GM19240 (cell line): ENCODE data around the gene SNU13.
"Not testable (repeated sequence)": the region's sequence is repeated elsewhere in the genome, so short reads cannot be mapped to it uniquely, and the experiment has no call there.

Experiments used
- DNase-seq: peaks from one replicate; pipeline ENCODE4 v3.0.0; 2011; ENCODE audit warnings: low spot score; ENCODE audit not compliant: insufficient read length

SNU13 gene

GRCh38 chr22:41688365-41689211 is at the start of gene SNU13:
TSS of gene SNU13 (minus strand) at chr22:41688867. CDS start at chr22:41688796, 71 bp downstream.
- peak; percentile 80 for DNase-seq

GRCh38 chr22:41733241-41733640 is 44.6 kb upstream of the SNU13 start:
- not testable (repeated sequence) for DNase-seq

DNA sequence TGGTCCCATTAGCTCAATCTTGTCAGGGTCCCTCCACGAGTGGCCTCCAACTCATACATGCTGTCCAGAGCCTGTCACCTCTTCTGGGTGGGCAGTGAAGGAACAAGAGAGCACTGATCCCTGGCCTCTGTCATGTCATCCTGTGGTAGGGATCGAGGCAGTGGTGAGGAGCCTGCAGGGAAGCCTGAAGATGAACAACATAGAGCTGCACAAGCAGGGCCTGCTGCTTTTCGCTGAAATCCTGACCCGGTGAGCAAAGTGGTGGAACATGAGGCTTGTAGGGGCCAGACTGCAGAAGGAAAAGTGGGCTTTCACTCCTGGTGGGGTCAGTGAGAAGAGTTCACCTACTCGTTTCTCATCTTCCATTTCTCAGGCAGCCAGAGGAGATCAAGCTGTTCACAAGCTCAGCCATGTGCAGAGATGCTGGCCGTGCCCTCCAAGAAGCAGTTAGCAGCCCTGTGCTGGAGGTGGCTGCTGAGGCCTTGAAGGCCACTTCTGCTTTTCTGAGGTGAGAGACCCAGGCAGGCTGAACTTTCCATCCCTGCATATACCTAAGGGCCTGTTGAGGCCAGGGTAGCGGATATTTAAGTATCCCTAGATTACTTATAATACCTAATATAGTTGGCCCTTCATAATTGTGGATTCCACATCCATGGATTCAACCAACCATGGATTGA is 43.6 kb upstream of the SNU13 start:
- DNase-seq = no peak

GRCh38 chr22:41731609-41732008 is 42.9 kb upstream of the SNU13 start:
- DNase-seq = no peak

DNA sequence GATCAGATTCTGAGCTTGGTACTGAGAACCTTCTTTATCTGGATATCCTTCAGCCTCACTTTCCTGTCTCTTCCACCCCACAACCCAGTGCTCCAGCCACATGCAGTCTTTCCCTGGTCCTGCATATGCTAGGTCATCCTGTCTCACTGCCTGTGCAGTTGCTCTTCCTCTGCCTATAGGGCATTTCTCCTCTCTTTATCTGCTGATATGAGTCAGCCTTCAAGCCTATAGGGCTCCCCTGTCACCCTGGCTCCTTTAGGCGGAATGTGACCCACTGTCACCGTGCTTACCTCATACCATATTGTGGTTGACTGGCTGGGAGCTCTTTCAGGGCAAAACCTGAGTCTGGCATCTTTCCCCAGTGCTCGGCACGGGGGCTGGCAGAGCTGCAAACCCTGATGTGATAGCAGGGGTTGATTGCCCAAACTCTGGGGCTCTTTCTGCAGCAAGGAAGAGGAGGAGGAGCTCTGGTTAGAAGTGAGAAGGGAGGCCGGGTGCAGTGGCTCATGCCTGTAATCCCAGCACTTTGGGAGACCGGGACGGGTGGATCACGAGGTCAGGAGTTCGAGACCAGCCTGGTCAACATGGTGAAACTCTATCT is 36.9 kb upstream of the SNU13 start:
- DNase-seq = no peak

DNA sequence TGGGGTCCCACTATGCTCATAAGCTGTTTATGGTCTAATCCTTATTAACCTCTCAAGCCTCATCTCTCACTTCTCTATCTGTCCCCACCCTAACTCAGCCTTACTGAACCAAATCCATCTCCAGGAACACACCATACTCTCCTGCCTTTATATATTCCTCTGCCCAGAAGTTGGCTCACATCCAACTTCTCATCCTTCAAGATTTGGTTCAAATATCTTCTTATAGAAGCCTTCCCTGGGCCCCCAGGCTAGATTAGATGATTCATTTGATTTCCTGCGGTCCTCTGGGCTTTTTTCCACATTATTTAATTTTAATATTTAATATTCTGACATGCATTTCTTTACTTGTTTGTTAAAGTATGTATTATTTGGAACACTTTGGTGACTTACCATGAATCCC is 33.8 kb upstream of the SNU13 start:
- DNase-seq = no peak

DNA sequence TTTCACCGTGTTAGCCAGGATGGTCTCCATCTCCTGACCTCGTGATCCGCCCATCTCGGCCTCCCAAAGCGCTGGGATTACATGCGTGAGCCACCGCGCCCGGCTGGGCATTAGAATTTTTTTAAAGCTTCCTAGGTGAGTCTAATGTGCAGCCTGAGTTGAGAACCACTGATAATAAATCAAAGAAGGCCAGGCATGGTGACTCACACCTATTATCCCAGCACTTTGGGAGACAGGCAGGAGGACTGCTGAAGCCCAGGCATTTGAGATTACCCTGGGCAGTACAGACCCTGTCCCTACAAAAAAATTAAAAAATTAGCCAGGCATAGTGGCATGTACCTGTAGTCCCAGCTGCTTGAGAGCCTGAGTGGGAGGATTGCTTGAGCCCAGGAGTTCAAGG is 24.3 kb upstream of the SNU13 start:
- no peak for DNase-seq

DNA sequence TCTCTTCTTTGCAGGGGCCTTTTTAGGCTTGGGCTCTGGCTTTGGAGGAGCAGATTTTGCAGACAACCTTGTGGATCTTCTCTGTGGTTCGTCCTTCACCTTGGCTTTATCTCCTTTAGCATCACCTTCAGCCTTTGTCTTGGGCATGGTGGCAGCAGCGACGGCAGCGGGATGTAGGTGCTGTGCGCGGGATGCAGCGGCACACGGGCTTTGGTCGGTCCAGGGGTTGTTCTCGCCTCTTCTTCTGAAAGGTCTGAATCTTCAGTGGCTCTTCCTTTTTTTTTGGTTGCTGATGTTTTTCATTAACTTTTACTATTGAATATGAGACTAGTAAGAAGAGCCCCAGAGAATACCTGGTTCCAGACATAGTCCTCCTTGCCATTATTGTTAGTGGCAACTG is 20.7 kb upstream of the SNU13 start:
- no peak for DNase-seq

DNA sequence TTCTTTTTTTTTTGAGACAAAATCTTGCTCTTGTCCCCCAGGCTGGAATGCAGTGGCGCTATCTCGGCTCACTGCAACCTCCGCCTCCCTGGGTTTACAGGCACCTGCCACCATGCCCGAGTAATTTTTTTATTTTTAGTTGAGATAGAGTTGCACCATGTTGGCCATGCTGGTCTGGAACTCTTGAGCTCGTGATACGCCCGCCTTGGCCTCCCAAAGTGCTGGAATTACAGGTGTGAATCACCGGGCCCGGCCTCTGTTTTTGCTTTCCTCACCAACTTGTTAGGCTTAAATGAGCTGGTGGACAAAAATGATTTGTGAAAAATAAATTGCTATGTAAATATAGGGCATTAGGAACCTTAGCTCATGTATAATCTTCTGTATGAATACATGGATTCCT is 14.1 kb upstream of the SNU13 start:
- DNase-seq = no peak

DNA sequence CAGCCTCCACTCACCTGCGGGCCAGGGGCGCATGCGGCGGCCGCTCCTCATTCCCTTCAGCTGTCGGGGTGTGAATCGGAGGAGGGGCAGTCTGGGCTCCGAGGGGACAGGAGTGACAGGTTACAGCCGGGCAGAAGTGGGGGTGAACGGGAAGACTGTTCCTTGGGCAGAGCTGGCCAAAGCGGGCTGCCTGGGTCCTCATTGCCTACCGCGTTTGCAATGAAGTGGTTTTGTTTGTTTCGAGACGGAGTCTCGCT is 11.4 kb upstream of the SNU13 start:
- DNase-seq = no peak

DNA sequence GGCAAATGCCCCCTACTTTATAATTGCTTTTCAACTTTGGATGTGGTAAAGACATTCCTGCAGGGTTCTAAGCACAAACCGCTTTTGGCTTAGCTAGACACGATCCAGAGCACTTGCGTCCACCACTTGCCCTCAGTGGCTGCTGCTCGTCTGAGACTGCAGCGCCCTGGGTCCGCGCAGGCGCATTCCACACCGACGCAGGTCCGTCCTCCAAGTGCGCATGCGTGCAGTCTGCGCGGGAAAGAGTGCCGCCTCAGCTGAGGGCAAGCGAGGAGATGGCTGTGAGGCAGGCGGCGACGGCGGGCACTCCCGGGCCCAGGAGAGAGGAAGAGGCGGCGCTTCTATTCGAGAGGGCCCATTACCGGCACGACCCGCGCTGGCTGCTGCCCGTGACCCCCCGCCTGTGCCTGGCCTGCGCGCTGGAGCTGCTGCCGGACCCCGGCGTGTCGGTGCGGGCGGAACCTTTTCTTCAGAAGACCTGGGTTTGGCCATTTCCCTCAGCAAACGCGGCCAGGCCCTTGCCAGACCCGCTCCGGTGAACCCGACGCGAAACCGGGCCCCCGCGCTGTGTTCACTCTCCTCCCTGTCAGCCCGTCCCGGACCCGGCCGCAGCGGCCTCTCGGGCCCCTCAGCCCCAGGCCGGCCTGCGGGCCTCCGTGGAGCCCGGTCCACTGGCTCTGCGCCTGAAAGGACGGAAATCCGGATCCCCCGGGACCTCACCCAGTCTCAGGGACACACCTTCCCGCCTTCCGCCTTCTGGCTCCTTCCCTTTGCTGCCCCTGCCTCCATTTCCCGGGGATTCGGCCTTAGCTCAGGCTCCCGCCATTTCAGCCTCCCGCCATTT is 10.8 kb upstream of the SNU13 start, which contains the start of gene MEI1:
TSS of gene MEI1 (plus strand) at position 240 of the 844 bp plus-strand sequence. CDS start at position 276, 36 bp downstream.
- peak; percentile 74 for DNase-seq

DNA sequence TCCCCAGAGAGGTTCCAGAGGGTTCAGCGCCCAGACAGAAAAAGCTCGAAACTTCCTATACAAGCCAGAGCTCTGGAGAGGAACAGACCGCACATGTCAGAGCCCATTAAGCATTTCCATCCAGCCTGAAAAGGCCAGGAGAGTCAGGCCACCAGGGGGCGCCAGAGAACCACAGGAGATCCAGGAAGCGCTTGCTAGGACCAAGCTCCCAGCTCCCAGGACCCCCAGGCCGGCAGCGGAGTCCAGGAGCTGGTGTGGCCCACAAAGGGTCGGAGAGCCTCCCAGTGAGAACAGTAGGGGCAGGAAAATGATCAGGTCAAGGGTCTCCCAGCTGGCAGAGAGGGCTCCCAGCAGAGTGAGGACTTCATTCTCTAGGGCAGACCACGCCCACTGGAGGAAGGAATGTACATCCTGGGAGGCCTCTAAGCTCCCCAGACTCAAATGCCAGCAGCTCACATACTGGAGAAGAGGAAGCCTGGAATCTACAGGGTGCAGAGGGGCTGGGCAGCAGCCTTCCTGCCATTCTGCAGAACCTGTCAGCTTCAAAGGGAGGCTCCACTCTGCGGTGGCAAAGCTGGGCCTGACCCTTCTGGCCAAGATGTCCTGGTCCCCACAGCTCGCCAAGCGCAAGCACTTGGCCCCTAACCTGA is 8.6 kb upstream of the SNU13 start:
- DNase-seq = peak; percentile 84

DNA sequence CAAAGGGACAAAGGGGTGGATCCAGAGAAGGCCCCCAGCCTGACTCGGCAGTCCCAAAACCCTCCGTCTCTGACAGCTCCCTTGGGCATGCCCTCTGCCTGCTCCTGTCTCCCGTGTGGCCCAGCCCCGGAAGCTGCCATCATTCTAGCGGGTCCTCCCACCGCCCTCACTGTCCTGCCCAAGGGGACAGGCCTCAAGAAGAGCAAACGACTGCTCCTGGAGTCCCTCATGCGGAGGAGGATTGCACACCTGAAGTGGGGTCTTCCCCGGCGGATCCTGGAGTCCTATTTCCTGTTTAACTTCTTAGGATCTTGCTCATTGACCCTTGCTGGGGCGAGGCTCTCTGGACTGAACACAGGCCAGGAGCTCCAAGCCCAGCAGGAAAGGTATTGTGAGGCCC is 8.0 kb upstream of the SNU13 start:
- DNase-seq = no peak

DNA sequence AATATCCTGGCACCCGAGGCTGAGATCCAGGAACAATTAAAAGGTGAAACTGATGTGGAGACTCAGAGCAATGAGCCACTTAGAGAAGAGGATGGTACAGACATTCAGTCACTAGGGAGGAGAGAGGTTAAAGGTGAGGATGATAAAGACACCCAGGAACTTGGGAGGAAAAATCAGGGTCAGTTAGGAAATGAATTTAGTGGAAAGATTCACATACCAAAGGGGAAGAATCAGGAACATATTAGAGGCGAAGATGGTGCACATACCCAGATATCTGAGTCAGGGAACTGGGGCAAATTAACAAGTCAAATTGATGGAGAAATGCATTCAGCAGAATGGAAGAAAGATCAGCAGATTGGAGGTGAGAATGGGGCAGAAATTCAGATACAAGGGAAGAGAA is 6.5 kb upstream of the SNU13 start:
- DNase-seq = no peak

- DNase-seq = no peak
These were observed 1.8 kb upstream of the SNU13 start for GRCh38 chr22:41690476-41690875.

DNA sequence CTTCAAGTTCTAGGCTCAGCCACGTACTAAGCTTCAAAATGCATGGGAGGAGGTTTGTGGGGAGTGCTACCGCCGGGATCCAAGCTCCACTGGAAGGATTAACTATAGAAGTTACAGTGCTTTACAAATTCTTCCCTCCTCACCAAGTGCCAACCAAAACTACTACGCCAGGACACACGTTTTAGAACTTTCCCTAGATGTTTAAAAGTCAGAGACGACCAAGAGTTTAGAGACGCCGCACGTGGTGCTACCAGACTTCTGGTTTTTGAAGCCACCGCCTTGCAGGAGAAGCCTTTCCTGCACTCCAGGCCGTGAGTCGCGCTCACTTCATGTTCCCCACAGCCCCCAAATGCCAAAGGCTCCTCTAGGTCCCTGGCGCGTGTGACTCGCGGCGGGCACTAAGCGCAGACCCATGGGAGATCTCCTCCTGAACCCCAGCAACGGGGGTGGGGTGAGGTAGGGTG is 734 bp downstream of the SNU13 start:
- DNase-seq = no peak

DNA sequence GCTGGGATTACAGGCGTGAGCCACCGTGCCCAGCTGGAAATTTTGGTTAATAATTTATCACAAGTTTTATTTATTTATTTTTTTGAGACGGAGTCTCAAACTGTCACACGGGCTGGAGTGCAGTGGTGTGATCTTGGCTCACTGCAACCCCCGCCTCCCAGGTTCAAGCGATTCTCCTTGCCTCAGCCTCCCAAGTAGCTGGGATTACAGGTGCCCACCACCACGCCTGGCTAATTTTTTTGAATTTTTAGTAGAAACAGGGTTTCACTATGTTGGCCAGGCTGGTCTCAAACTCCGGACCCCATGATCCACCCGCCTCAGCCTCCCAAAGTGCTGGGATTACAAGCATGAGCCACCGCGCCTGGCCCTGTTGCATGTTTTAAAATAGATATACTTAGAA is 1.8 kb downstream of the SNU13 start:
- not testable (repeated sequence) for DNase-seq

DNA sequence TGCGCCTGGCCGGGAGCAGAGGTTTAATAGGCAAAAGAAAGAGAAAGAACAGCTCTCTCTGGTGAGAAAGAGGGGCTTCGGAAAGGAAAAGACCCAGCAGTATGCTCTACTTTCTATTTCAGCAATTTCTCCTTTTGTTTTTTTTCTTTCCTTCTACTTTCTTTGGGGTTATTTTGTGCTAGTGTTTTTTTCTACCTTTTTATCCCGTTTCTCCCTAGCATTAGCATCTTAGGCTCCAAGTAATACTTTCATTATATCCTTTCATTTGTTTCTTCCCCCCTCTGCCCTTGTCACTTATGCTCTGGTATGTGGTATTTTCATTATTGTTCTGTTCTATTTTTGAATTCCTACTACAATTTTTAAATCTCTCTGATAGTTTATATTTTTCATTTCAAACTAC is 4.5 kb downstream of the SNU13 start:
- no peak for DNase-seq

DNA sequence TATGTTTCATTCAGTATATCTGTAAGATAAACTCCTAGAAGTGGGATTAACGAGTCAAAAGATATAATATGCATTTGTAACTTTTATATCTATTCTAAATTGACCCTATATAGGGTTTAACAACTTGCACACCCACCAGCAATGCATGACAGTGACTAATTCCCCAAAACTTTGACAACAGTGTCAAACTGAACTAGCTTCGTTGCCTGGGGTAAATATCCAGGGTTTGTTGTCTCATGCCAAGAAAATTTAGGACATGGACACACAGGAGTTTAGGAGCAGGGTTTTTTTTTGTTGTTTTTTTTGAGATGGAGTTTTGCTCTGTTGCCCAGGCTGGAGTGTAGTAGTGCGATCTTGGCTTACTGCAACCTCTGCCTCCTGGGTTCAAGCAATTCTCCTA is 5.1 kb downstream of the SNU13 start:
- DNase-seq = no peak

DNA sequence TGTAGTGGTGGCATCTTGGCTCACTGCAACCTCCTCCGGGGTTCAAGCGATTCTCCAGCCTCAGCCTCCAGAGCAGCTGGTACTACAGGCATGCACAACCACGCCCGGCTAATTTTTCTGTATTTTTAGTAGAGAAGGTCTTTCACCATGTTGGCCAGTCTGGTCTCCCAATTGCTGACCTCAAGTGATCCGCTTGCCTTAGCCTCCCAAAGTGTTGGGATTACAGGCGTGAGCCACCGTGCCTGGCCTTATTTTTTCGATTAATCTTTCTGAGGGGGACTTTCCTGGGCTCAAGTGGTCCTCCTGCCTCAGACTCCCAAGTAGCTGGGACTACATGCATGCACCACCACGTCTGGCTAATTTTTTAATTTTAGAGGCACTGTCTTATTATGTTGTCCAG is 5.6 kb downstream of the SNU13 start:
- no peak for DNase-seq
